Measurements from ENCODE around the gene ASTL. TPM values are rescaled to one million over a fixed set of nuclear protein-coding genes. Genes with fewer than 3 reads are reported as not detected.

ASTL gene
- total and polyA plus RNA-seq, 12 donors, result 0.16 TPM; not detected in 11

- TF ChIP-seq, protein P1, sequence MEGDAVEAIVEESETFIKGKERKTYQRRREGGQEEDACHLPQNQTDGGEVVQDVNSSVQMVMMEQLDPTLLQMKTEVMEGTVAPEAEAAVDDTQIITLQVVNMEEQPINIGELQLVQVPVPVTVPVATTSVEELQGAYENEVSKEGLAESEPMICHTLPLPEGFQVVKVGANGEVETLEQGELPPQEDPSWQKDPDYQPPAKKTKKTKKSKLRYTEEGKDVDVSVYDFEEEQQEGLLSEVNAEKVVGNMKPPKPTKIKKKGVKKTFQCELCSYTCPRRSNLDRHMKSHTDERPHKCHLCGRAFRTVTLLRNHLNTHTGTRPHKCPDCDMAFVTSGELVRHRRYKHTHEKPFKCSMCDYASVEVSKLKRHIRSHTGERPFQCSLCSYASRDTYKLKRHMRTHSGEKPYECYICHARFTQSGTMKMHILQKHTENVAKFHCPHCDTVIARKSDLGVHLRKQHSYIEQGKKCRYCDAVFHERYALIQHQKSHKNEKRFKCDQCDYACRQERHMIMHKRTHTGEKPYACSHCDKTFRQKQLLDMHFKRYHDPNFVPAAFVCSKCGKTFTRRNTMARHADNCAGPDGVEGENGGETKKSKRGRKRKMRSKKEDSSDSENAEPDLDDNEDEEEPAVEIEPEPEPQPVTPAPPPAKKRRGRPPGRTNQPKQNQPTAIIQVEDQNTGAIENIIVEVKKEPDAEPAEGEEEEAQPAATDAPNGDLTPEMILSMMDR (IDR thresholded peaks at IDR 0.05), result no peak
- H3K27ac ChIP-seq, result peak overlapping the region in 4 of 10 donors; percentile 31 to 64 (median 48)
- 97 to 98% methylated on average over 15 of the region's 15 CpGs for WGBS, 2 donors
- no peaks in the 10 kb centered on the region for H3K36me3 ChIP-seq
- DNase-seq (no peak), ATAC-seq (no peak)
- intact Hi-C loops (cut with DNase I), result no loop called here
- H3K27me3 ChIP-seq, result no peaks in the 10 kb centered on the region
- H3K4me3 ChIP-seq, result no peak overlapping the region
- H3K4me1 ChIP-seq, result peaks cover 15 to 70% (median 42%) of the 10 kb centered on the region in 9 donors
- peaks cover 0 to 15% (median 8%) of the 10 kb centered on the region in 11 donors for H3K9me3 ChIP-seq
Measured at GRCh38 chr2:96102596-96103186, 35.6 kb downstream of the ASTL start.

DNA sequence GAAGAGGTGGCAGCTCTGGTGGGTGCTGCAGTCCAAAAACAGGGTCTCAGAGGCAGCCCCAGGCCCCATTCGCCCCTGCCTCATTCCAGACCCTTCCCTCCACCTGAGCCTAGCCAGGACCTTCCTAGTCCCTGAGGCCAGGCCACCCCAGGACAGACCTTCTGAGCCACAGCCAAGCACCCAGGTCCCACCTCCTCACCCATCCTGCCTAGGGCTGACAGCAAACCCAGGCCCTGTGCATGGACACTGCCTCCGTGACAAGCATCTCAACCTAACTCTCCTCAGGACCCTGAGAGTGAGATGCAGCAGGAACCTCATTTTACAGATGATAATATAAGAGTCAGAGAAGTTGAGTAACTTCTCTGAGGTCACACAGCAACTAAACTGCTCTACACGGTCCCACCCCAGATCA, 37.4 kb downstream of the ASTL start:
- Histone ChIP-seq H3K27ac (peak overlapping the region in 1 of 10 donors; percentile 7), H3K9me3 (peaks cover 0 to 13% (median 8%) of the 10 kb centered on the region in 11 donors), H3K4me3 (no peak overlapping the region), H3K4me1 (peaks cover 15 to 62% (median 40%) of the 10 kb centered on the region in 9 donors), H3K36me3 (no peaks in the 10 kb centered on the region), H3K27me3 (no peaks in the 10 kb centered on the region)
- ATAC-seq, result no peak
- TF ChIP-seq, protein P1 (IDR thresholded peaks at IDR 0.05), result no peak
- 91 to 93% methylated on average over 3 of the region's 3 CpGs for WGBS, 2 donors
- intact Hi-C loops (cut with DNase I), result no loop called here
- DNase-seq, result no peak

DNA sequence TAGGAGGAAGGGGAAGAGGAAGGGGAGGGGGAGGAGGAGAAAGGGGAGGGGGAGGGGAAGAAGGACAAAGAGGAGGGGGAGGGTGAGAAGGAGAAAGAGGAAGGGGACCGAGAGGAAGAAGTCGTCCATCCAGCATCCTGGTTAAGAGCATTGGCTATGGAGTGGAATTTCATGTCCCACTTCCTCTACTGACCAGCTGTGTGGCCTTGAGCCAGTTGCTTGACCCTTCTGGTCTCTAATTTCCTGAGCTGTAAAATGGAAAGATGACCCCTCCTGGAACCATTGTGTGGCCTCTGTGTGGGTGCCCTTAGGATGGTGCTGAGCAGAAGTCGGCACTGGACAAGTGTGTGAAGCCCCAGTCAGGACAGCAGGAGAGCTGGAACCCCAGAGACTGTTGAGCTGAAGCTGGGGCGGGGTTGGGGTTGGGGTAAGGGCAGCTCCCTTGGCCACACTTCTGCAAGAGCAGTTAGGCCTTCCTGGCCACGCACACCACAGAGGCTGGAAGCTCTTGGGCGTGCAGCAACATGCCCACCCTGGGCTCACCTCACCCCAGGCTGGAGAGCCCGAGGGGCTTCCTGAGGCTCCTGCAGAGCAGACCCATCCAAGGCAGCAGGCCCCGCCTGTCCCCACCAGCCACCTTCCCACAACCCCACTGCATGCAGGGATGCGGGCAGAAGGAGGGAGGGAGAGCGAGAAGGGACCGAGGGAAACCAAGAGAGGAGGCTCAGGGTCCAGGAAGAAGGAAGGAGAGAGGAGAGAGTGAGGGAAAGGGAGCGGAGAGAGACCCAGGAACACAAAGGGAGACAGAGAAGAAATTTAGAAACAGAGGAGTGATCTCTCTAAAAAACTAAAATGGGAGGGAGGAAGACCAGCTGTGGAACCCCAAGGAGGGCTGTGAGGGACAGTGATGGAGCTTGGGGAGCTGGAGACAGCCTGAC, 38.2 kb downstream of the ASTL start:
- Histone ChIP-seq H3K4me1 (peaks cover 15 to 64% (median 40%) of the 10 kb centered on the region in 9 donors), H3K27ac (peak overlapping the region in 2 of 10 donors; percentile 7 to 60), H3K4me3 (no peak overlapping the region), H3K9me3 (peaks cover 0 to 5% (median 2%) of the 10 kb centered on the region in 11 donors), H3K27me3 (no peaks in the 10 kb centered on the region), H3K36me3 (no peaks in the 10 kb centered on the region)
- DNase-seq (peak in 1 of 2 donors; percentile 3), ATAC-seq (no peak)
- TF ChIP-seq, protein P1 (IDR thresholded peaks at IDR 0.05), result no peak
- intact Hi-C loops (cut with DNase I), result no loop called here
- WGBS, 2 donors, result 71 to 75% methylated on average over 12 of the region's 12 CpGs

DNA sequence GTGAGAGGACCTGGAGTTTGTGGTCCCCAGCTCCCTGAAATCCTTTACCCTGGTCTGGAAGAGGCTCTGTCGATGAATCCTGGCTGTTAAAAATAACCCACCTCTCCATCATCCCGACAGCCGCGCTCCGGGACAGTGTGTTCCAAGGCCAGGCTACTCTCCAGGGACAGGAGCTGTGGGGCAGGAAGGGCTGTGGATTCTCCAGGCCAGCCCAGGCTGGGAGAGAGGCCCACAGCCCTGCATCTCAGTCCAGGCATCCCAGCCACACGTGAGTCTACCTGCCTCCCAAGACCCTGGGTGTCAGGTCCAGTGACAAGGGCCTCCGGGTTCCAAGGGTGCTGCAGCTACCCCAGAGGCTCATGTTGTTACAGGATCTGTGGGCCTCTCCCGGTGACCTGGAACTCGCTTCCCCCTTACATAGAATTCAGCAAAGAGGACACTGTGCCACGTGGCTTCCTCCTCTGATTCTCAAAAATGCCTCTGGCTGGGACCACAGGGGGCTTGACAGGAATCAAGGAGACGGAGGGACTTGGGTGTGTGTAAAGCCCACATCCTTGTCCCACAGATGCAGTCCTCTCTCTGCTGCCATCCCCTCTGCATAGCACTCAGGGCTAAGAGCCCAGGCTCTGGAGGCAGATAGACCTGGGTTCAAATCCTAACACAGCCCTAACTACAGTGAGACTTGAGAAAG, 39.3 kb downstream of the ASTL start:
- peak overlapping the region; percentile 60 to 91 (median 78) for H3K27ac ChIP-seq
- no peaks in the 10 kb centered on the region for H3K9me3 ChIP-seq
- ATAC-seq, result peak; percentile 72 to 98 (median 89)
- 36 to 39% methylated on average over 11 of the region's 11 CpGs for WGBS, 2 donors
- H3K27me3 ChIP-seq, result no peaks in the 10 kb centered on the region
- DNase-seq, result peak; percentile 71 to 78
- H3K4me1 ChIP-seq, result peaks cover 15 to 64% (median 41%) of the 10 kb centered on the region in 9 donors
- TF ChIP-seq, protein P1 (IDR thresholded peaks at IDR 0.05), result no peak
- H3K4me3 ChIP-seq, result no peak overlapping the region
- intact Hi-C loops (cut with DNase I), result no loop called here
- no peaks in the 10 kb centered on the region for H3K36me3 ChIP-seq

Measured in heart right ventricle (tissue), 16 donors.